DOHH2 (cell line): ENCODE results near the gene MYBPC3.

Experiments
- EZH2phosphoT487 ChIP-seq: fragments of 200-600 bp; sonication (generic); IDR thresholded peaks from 2 replicates; pipeline ENCODE4 v1.6.1; 2017; ENCODE audit warnings: borderline replicate concordance, mild to moderate bottlenecking, antibody characterized with exemption, low read length, moderate library complexity, mixed read lengths
- TF ChIP-seq, protein P1 (sequence below): fragments of 200-600 bp; sonication (generic); IDR thresholded peaks from one replicate; pipeline ENCODE4 v1.5.1; 2014; ENCODE audit warnings: antibody characterized with exemption, mild to moderate bottlenecking, low read depth, low read length; ENCODE audit not compliant: poor library complexity, severe bottlenecking

DNA sequence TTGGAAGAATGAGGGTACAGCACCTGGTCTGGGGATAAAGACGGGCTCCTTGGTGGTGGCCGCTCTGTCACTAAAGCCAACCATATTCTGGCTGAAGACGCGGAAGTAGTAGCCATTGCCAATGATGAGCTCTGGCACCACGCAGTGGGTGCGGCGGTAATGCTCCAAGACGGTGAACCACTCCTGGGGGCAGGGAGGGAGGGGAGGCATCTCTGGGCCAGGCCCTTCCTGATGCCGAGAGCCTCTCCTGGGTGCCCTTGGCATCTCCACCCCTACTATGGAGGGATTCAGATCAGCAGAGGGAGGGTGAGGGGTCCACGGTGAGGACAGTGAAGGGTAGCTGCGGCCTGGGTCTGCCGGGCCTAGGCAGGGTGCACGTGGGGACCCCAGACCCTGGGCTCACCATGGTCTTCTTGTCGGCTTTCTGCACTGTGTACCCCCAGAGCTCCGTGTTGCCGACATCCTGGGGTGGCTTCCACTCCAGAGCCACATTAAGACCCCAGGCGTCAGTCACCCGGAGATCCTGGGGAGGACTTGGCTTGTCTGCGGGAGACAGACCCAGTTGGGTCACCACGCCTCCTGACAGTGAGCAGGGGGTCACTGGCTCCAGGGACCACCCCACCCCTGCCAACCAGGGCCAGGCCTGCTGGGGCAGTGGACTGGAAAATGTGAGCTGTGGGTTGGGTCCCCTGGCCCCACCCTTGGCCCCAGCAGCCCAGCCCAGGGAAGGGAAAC is 19.5 kb downstream of the MYBPC3 start:
- TF ChIP-seq, protein P1, sequence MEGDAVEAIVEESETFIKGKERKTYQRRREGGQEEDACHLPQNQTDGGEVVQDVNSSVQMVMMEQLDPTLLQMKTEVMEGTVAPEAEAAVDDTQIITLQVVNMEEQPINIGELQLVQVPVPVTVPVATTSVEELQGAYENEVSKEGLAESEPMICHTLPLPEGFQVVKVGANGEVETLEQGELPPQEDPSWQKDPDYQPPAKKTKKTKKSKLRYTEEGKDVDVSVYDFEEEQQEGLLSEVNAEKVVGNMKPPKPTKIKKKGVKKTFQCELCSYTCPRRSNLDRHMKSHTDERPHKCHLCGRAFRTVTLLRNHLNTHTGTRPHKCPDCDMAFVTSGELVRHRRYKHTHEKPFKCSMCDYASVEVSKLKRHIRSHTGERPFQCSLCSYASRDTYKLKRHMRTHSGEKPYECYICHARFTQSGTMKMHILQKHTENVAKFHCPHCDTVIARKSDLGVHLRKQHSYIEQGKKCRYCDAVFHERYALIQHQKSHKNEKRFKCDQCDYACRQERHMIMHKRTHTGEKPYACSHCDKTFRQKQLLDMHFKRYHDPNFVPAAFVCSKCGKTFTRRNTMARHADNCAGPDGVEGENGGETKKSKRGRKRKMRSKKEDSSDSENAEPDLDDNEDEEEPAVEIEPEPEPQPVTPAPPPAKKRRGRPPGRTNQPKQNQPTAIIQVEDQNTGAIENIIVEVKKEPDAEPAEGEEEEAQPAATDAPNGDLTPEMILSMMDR, result no peak
- no peak for TF ChIP-seq EZH2phosphoT487
